ENCODE data around the gene PIK3C3. TPM values are rescaled to one million over a fixed set of nuclear protein-coding genes. Genes with fewer than 3 reads are reported as not detected.

The PIK3C3 gene
- total RNA-seq, 1 donor from 2014 or later: 24.1 TPM

DNA sequence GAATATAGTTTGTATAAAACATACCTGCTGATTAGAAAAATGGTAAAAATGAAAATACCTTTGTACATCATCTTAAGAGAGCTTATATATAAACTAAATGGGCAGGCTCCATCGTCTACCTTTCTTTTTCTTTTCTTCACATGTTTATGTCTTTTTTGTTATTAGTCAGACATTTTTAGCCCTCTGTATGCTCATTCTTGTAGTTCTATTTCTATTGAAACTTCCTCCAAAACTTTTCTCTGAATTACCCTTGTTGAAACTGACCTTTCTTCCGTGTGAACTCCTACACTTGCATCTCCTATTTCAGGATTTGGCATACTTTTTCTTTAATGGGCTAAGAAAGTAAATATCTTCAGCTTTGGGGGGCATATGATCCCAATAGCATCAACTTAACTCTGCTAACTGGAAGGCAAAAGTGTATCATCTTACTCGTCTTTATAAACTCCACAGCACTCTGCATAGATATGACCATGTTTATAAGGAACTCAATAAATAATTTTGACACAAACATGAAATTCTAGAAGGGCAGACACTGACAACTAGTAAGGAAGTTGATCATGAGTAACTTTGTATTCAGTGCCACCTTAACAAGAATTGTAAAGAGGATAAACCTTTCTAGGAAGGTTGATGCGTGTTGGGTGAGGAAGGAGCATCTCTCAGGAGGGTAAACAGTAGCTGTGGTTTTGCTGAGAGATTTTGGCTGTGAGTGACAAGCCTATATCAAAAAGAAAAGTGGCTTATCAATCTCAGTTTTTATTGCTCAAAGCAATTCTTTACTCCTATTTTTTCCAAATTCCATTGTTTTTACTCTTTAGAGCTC lies 127.6 kb downstream of the PIK3C3 start:
- intact Hi-C loops (cut with DNase I): no loop called here
- H3K4me1 ChIP-seq: no peaks in the 10 kb centered on the region
- no peaks in the 10 kb centered on the region for H3K9me3 ChIP-seq
- no peak overlapping the region for H3K4me3 ChIP-seq
- peaks cover 0 to 10% of the 10 kb centered on the region in 2 donors for H3K36me3 ChIP-seq
- TF ChIP-seq POLR2AphosphoS5 (IDR thresholded peaks at IDR 0.05; ENCODE audit: insufficient read depth in 1 of 2, low read depth in 1 of 2) (no peak), POLR2A (IDR thresholded peaks at IDR 0.05) (no peak)
- TF ChIP-seq, protein P1, sequence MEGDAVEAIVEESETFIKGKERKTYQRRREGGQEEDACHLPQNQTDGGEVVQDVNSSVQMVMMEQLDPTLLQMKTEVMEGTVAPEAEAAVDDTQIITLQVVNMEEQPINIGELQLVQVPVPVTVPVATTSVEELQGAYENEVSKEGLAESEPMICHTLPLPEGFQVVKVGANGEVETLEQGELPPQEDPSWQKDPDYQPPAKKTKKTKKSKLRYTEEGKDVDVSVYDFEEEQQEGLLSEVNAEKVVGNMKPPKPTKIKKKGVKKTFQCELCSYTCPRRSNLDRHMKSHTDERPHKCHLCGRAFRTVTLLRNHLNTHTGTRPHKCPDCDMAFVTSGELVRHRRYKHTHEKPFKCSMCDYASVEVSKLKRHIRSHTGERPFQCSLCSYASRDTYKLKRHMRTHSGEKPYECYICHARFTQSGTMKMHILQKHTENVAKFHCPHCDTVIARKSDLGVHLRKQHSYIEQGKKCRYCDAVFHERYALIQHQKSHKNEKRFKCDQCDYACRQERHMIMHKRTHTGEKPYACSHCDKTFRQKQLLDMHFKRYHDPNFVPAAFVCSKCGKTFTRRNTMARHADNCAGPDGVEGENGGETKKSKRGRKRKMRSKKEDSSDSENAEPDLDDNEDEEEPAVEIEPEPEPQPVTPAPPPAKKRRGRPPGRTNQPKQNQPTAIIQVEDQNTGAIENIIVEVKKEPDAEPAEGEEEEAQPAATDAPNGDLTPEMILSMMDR (IDR thresholded peaks at IDR 0.05): no peak
- no peaks in the 10 kb centered on the region for H3K27me3 ChIP-seq
- DNase-seq (ENCODE audit: extremely low spot score in 2 of 2): no peak
- no peak overlapping the region for H3K27ac ChIP-seq

DNA sequence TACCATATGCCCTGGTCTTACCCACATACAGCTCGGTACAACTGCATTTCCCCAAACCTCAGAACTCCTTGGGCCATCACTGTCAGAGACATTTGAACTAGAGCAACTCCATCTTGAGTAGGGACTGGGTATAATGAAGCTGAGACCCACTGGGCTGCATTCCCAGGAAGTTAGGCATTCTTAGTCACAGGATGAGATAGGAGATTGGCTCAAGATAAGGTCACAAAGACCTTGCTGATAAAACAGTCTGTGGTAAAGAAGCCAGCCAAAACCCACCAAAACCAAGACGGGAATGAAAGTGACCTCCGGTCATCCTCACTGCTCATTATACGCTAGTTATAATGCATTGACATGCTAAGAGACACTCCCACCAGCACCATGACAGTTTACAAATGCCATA lies 131.3 kb downstream of the PIK3C3 start:
- intact Hi-C loops (cut with DNase I): no loop called here
- H3K4me1 ChIP-seq: no peaks in the 10 kb centered on the region
- no peaks in the 10 kb centered on the region for H3K27me3 ChIP-seq
- no peaks in the 10 kb centered on the region for H3K9me3 ChIP-seq
- DNase-seq (ENCODE audit: extremely low spot score in 2 of 2): no peak
- no peak overlapping the region for H3K4me3 ChIP-seq
- TF ChIP-seq, protein P1 (IDR thresholded peaks at IDR 0.05): no peak
- TF ChIP-seq POLR2AphosphoS5 (IDR thresholded peaks at IDR 0.05; ENCODE audit: insufficient read depth in 1 of 2, low read depth in 1 of 2): no peak
- TF ChIP-seq POLR2A (IDR thresholded peaks at IDR 0.05): no peak
- H3K36me3 ChIP-seq: peaks cover 0 to 4% of the 10 kb centered on the region in 2 donors
- no peak overlapping the region for H3K27ac ChIP-seq

DNA sequence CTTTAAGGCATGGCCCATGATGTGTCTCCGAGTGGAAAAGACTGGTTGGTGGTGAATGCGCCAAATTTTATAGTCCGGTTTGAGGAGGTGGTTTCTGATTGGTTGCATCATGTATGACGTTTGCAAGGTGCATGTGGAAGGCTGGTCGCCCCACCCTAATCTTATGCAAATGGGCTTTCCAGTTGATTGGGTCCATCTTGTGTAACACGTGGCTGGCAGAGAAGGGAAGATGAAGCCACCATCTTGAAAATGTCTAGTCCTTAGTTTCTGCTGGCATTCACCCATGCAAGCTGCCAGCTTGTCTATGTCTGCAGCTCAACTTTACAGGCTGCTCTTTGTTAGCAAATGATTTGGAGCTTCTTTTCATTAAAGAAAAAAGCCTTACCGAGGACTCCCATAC lies 132.2 kb downstream of the PIK3C3 start:
- TF ChIP-seq POLR2A (IDR thresholded peaks at IDR 0.05) (no peak), POLR2AphosphoS5 (IDR thresholded peaks at IDR 0.05; ENCODE audit: insufficient read depth in 1 of 2, low read depth in 1 of 2) (no peak)
- TF ChIP-seq, protein P1 (IDR thresholded peaks at IDR 0.05): no peak
- Histone ChIP-seq H3K27ac (no peak overlapping the region), H3K36me3 (no peaks in the 10 kb centered on the region), H3K4me3 (no peak overlapping the region), H3K27me3 (no peaks in the 10 kb centered on the region), H3K9me3 (no peaks in the 10 kb centered on the region), H3K4me1 (no peaks in the 10 kb centered on the region)
- no peak for DNase-seq (ENCODE audit: extremely low spot score in 2 of 2)
- intact Hi-C loops (cut with DNase I): no loop called here

GRCh38 chr18:42087876-42088275 lies 132.8 kb downstream of the PIK3C3 start:
- no peaks in the 10 kb centered on the region for H3K4me1 ChIP-seq
- H3K9me3 ChIP-seq: no peaks in the 10 kb centered on the region
- no peak for DNase-seq (ENCODE audit: extremely low spot score in 2 of 2)
- H3K36me3 ChIP-seq: no peaks in the 10 kb centered on the region
- H3K4me3 ChIP-seq: no peak overlapping the region
- intact Hi-C loops (cut with DNase I): no loop called here
- H3K27me3 ChIP-seq: no peaks in the 10 kb centered on the region
- TF ChIP-seq POLR2AphosphoS5 (IDR thresholded peaks at IDR 0.05; ENCODE audit: insufficient read depth in 1 of 2, low read depth in 1 of 2) (no peak), POLR2A (IDR thresholded peaks at IDR 0.05) (no peak)
- TF ChIP-seq, protein P1 (IDR thresholded peaks at IDR 0.05): no peak
- H3K27ac ChIP-seq: no peak overlapping the region

DNA sequence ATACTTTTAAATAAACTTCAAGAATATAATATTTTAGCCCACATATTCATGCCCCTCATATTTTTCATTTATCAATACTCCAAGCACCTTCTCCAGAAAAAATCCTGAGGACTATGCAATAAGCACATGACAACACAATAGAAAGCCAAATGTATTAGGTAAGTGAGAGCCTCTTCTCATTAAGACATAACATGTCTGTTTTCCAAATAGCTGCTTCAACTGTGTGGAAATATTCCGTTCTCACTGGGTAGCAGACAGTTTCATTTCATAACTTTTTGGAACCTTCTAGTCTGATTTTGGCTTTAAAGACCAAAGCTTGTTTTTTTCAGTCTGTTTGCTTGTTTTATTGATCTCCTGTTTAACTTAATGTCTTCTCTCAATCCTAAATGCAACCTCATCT lies 137.8 kb downstream of the PIK3C3 start:
- intact Hi-C loops (cut with DNase I): no loop called here
- no peaks in the 10 kb centered on the region for H3K36me3 ChIP-seq
- no peak for DNase-seq (ENCODE audit: extremely low spot score in 2 of 2)
- H3K27me3 ChIP-seq: no peaks in the 10 kb centered on the region
- no peak overlapping the region for H3K4me3 ChIP-seq
- no peaks in the 10 kb centered on the region for H3K9me3 ChIP-seq
- no peaks in the 10 kb centered on the region for H3K4me1 ChIP-seq
- TF ChIP-seq, protein P1 (IDR thresholded peaks at IDR 0.05): no peak
- TF ChIP-seq POLR2AphosphoS5 (IDR thresholded peaks at IDR 0.05; ENCODE audit: insufficient read depth in 1 of 2, low read depth in 1 of 2) (no peak), POLR2A (IDR thresholded peaks at IDR 0.05) (no peak)
- H3K27ac ChIP-seq: no peak overlapping the region
